Aorta (tissue), 5 donors: ENCODE data around the gene ABCC8. TPM values are rescaled to one million over a fixed set of nuclear protein-coding genes. Genes with fewer than 3 reads are reported as not detected.
"Not testable (repeated sequence)": the region's sequence is repeated elsewhere in the genome, so short reads cannot be mapped to it uniquely, and the experiment has no call there.

Experiments
- ATAC-seq: fragments of 200-7000 bp; cut with Tn5 transposase; one replicate; pipeline ENCODE4 v1.9.1; 2022; ENCODE audit warnings: moderate library complexity; ENCODE audit not compliant: low FRiP score
- DNase-seq, 2 donors: peaks; one replicate each; pipeline ENCODE4 v3.0.0-alpha.2; 2020
- H3K27ac ChIP-seq, 2 donors: one replicate each; pipeline ENCODE4 v1.5.1; 2013; ENCODE audit warnings: low read length in 2 of 2, mild to moderate bottlenecking in 2 of 2, moderate library complexity in 2 of 2, control low read depth in 1 of 2, inconsistent platforms in 1 of 2, low read depth in 1 of 2
- H3K27me3 ChIP-seq, 2 donors: one replicate each; pipeline ENCODE4 v1.6.1; 2013; ENCODE audit warnings: control low read depth in 1 of 2, low read length in 1 of 2, mild to moderate bottlenecking in 1 of 2, moderate library complexity in 1 of 2; ENCODE audit not compliant: insufficient read depth in 2 of 2, control insufficient read depth in 1 of 2
- H3K36me3 ChIP-seq, 2 donors: one replicate each; pipeline ENCODE4 v1.6.1; 2013; ENCODE audit warnings: control low read depth in 1 of 2, low read length in 1 of 2, mild to moderate bottlenecking in 1 of 2; ENCODE audit not compliant: insufficient read depth in 2 of 2, control insufficient read depth in 1 of 2
- H3K4me1 ChIP-seq, 2 donors: one replicate each; pipeline ENCODE4 v1.6.1; 2013; ENCODE audit warnings: low read length in 2 of 2, control low read depth in 1 of 2, mild to moderate bottlenecking in 1 of 2, moderate library complexity in 1 of 2; ENCODE audit not compliant: insufficient read depth in 2 of 2, control insufficient read depth in 1 of 2
- H3K4me3 ChIP-seq, 2 donors: one replicate each; pipeline ENCODE4 v1.5.1; 2013; ENCODE audit warnings: low read length in 2 of 2, control low read depth in 1 of 2, mild to moderate bottlenecking in 1 of 2
- H3K9me3 ChIP-seq: one replicate; pipeline ENCODE4 v1.6.1; 2013; ENCODE audit warnings: mild to moderate bottlenecking, low read length; ENCODE audit not compliant: control insufficient read depth
- WGBS, 2 donors: extraction: QIAGEN DNeasy Blood & Tissue Kit; methylation state at CpG; one replicate each; pipeline ENCODE4 v1.1.7; 2013; 5-methylcytosine and 5-hydroxymethylcytosine counted together
- intact Hi-C, 2 donors: fragments of 100-400 bp; cut with DNase I; formaldehyde crosslinking; loops; one replicate each; pipeline versions ENCODE4 v1.14.2 to v1.15.0; 2022
- polyA plus RNA-seq, 2 donors: library from polyadenylated mRNA; stranded (reverse); fragments of 200-250 nt; gene quantifications; one replicate each; pipeline ENCODE4 v1.2.3, GENCODE V29; 2013
- total RNA-seq, 2 donors: library from RNA; stranded (reverse); fragmentation: NEBNext Ultra II Directional; extraction: Animal tissue kit (Norgen Biotek cat#: 25700); gene quantifications; one replicate each; pipeline ENCODE4 v1.2.1, GENCODE V29; 2021
- donor health status: healthy with polysubstance abuse.
- donor health status: Bipolar disorder and iron deficiency.
- donor health status: DM: no; HTN: no; CAD: no.
- donor health status: DM: no; HTN: no; CAD: no.
- donor health status: DM: yes; HTN: yes; CAD: no.

ABCC8 gene
- total and polyA plus RNA-seq, 4 donors = 0.32 to 2.5 (median 0.59) TPM; not detected in 1

DNA sequence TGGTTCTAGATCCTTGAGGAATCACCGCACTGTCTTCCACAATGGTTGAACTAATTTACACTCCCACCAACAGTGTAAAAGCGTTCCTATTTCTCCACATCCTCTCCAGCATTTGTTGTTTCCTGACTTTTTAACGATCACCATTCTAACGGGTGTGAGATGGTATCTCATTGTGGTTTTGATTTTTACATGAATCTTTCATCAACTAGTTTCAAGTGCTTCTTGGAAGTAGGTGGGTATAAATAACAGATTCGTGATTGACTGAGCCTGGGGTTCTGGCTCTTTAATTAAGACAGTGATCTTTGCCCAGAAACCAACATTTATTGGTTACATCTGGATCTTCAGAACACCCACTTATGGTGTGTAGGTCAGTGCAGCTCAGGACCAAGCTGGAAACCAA lies 50.4 kb downstream of the ABCC8 start:
- intact Hi-C loops, H3K9me3 ChIP-seq, H3K4me3 ChIP-seq, DNase-seq, H3K27ac ChIP-seq, H3K27me3 ChIP-seq, H3K36me3 ChIP-seq, ATAC-seq, H3K4me1 ChIP-seq: not testable (repeated sequence)
- 82 to 86% methylated on average over 4 to 5 of the region's 5 CpGs for WGBS, 2 donors

DNA sequence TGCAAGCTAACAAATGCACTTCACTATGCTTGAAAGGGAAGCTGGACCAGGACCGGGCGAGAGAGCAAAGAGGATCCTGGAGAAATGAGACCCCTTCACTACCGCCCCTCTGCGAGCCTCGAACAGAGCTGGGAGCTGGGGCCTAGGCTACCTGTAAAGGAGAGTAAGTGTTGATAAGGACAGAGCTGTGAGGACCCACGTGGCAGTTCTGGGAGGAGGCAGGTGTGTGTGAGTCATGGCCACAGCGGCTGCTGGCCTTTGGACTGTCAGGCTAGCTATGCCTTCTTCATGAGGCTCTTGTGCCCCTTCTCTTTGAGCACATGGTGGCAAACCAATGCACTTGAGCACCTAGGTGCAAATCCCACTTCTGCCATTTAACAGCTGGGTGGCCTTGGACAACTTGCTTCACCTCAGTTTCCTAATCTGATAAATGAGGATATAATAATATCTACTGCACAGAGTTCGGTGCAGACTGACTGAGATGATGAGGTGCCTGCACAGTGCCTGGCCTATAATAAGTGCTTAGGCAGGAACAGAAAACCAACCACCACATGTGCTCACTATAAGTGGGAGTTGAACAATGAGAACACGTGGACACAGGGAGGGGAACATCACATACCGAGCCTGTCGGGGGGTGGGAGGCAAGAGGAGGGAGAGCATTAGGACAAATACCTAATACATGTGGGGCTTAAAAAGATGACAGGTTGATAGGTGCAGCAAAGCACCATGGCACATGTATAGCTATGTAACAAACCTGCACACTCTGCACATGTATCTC lies 52.9 kb downstream of the ABCC8 start:
- H3K4me1 ChIP-seq = no peaks in the 10 kb centered on the region
- ATAC-seq (peak; percentile 11), DNase-seq (no peak)
- no peaks in the 10 kb centered on the region for H3K36me3 ChIP-seq
- no peaks in the 10 kb centered on the region for H3K9me3 ChIP-seq
- intact Hi-C loops = no loop called here
- H3K27ac ChIP-seq = no peak overlapping the region
- H3K27me3 ChIP-seq = no peaks in the 10 kb centered on the region
- WGBS, 2 donors = 86 to 90% methylated on average over 11 of the region's 11 CpGs
- H3K4me3 ChIP-seq = no peak overlapping the region

DNA sequence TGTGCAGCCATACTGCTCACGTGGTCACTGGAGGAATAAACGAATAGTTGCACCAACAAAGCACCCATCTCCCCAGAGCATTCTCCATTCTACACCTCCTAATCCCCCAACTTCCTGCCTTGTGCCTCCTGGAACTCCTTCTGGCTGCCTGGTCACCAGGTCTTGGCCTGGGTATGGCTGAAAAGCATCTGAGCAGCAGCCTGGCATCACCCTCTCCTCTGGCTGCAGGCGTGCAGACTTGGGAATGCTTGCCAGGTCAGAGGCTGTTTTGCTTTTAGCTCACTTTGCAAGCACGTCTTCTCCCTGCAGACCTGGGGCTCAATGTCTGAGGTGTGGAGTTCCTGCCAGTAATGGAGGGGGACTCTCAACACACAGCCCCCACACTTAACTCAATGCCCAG lies 54.9 kb downstream of the ABCC8 start:
- no peak overlapping the region for H3K27ac ChIP-seq
- DNase-seq (no peak), ATAC-seq (no peak)
- intact Hi-C loops = no loop called here
- no peaks in the 10 kb centered on the region for H3K9me3 ChIP-seq
- H3K4me3 ChIP-seq = no peak overlapping the region
- H3K27me3 ChIP-seq = no peaks in the 10 kb centered on the region
- H3K4me1 ChIP-seq = no peaks in the 10 kb centered on the region
- WGBS, 2 donors = 5% methylated on average over 4 of the region's 4 CpGs
- H3K36me3 ChIP-seq = no peaks in the 10 kb centered on the region

DNA sequence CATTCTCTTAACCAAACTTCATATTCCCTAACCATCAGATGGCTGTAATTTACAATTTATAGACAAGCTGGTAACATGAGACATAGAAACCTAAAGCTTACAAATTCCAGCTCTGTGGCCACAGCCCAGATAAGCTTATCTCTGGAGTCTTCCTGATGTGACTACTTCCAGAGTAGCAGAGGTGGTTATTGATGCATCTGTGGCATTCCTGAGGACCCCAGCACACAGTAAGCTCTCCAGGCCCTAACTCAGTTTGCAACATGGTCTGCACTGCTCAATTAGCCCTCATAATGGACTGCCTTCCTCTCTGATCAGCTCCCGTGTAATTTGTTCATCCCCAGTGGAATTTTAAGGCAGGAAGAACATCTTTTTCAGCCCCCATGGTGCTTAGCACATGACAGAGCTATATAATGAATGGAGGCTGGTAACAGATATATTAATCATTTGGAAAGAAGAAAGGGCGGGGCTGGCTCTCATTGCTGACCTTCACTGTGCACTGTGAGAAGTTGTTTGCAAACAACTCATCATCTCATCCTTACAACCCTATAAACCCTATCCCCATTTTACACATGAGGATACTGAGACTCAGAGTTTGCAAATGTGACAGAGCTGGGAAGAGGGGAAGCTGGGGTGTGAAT lies 58.1 kb downstream of the ABCC8 start:
- no peak overlapping the region for H3K4me3 ChIP-seq

GRCh38 chr11:17416492-17416891 lies 60.2 kb downstream of the ABCC8 start:
- ATAC-seq = no peak
- Histone ChIP-seq H3K4me3 (no peak overlapping the region), H3K27ac (no peak overlapping the region), H3K27me3 (no peaks in the 10 kb centered on the region), H3K9me3 (no peaks in the 10 kb centered on the region), H3K36me3 (no peaks in the 10 kb centered on the region), H3K4me1 (no peaks in the 10 kb centered on the region)
- intact Hi-C loops = no loop called here
- 45 to 56% methylated on average over 2 of the region's 2 CpGs for WGBS, 2 donors
- DNase-seq = no peak

More for the DNA sequence above, 58.1 kb downstream of the ABCC8 start:
- H3K27ac ChIP-seq = no peak overlapping the region
- DNase-seq (no peak), ATAC-seq (no peak)
- H3K27me3 ChIP-seq = no peaks in the 10 kb centered on the region
- intact Hi-C loops = no loop called here
- H3K4me1 ChIP-seq = no peaks in the 10 kb centered on the region
- no peaks in the 10 kb centered on the region for H3K9me3 ChIP-seq
- no peaks in the 10 kb centered on the region for H3K36me3 ChIP-seq
- 51 to 58% methylated on average over 2 of the region's 2 CpGs for WGBS, 2 donors

DNA sequence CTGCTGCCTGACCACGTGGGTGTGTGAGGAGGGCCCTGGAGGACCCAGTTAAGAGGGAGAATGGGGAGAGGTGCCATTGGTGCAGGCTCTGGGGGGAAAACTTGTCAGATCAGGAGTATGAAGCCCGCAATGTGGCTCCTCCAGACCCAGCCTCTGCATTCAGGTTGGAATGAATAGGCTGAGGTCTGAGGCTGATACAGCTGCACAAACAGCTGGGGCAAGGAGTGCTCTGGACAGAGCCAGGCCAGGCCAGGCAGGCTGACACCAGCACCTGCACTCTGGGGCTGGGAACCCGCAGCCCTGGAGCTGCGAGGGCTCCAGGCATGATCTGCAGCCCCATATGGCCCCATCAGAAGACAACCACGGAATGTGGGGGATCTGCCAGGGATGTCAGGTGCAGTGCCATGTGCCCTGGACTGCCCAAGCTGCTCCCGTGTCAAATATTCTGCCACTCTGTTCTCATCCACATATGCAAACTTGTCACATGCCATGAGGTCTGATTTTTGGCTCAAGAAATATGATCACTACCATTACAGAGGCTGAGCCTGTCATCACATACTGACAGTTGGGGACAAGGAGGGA lies 61.0 kb downstream of the ABCC8 start:
- 65 to 72% methylated on average over 6 of the region's 6 CpGs for WGBS, 2 donors
- Histone ChIP-seq H3K9me3 (no peaks in the 10 kb centered on the region), H3K27ac (no peak overlapping the region), H3K27me3 (no peaks in the 10 kb centered on the region), H3K4me3 (no peak overlapping the region), H3K4me1 (no peaks in the 10 kb centered on the region), H3K36me3 (no peaks in the 10 kb centered on the region)
- ATAC-seq = no peak
- intact Hi-C loops = no loop called here
- peak in 1 of 2 donors; percentile 15 for DNase-seq

- no peaks in the 10 kb centered on the region for H3K27me3 ChIP-seq
- peak; percentile 35 to 61 for DNase-seq
- intact Hi-C loops = no loop called here
- no peak overlapping the region for H3K4me3 ChIP-seq
- no peak overlapping the region for H3K27ac ChIP-seq
- no peaks in the 10 kb centered on the region for H3K36me3 ChIP-seq
- H3K9me3 ChIP-seq = no peaks in the 10 kb centered on the region
- H3K4me1 ChIP-seq = no peaks in the 10 kb centered on the region
- 80 to 90% methylated on average over 5 of the region's 5 CpGs for WGBS, 2 donors
- ATAC-seq = no peak
Measured at GRCh38 chr11:17414992-17415391, 61.7 kb downstream of the ABCC8 start.

GRCh38 chr11:17414317-17414737 lies 62.3 kb downstream of the ABCC8 start:
- 77 to 80% methylated on average over 8 of the region's 8 CpGs for WGBS, 2 donors
- no peaks in the 10 kb centered on the region for H3K9me3 ChIP-seq
- H3K4me1 ChIP-seq = no peaks in the 10 kb centered on the region
- no peaks in the 10 kb centered on the region for H3K36me3 ChIP-seq
- intact Hi-C loops = no loop called here
- peak in 1 of 2 donors; percentile 30 for DNase-seq
- no peaks in the 10 kb centered on the region for H3K27me3 ChIP-seq
- no peak overlapping the region for H3K27ac ChIP-seq
- no peak overlapping the region for H3K4me3 ChIP-seq
- ATAC-seq = no peak
